ENCODE results near the gene NUDT12. TPM values are rescaled to one million over a fixed set of nuclear protein-coding genes. Genes with fewer than 3 reads are reported as not detected.

NUDT12 gene
- total RNA-seq, 1 donor from 2014 or later, result 9.9 TPM

DNA sequence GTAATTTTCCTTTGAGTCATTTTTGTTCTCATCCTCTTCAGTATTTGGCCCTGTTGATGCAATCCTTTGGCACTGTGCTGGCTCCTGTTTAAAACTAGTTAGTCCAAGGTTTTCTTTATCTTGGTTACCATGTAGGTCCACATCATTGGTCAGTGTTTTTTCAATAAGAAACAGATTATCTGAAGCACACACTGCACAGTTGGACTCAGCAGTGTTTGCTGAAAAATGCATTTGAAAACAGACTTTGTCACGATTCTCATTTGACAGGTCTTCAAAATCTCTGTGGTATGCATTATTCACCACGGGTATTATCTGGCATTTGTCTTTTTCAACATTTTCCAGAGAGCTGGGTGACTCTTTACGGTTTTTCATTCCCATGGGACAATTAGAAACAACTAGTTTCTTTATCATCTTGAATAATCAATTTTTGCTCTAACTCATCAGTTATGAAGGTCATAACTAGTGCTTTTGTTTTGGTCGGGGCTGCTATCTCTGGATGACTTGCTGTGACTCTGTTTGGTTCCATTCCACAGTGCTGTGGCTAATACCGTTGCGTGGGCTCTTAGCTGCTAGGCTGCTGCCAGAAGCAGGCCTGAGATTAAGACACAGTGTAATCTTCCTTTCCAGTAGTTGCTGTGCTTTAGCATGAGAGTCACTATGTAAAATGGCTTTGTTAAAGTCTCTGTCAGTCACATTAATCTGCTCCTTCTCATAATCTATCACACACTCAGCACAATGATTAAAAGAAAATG is 36.2 kb downstream of the NUDT12 start:
- DNase-seq (ENCODE audit: low read depth), result no peak
- no peak overlapping the region for H3K4me3 ChIP-seq (ENCODE audit: low read depth, low read length)
- TF ChIP-seq, protein P1, sequence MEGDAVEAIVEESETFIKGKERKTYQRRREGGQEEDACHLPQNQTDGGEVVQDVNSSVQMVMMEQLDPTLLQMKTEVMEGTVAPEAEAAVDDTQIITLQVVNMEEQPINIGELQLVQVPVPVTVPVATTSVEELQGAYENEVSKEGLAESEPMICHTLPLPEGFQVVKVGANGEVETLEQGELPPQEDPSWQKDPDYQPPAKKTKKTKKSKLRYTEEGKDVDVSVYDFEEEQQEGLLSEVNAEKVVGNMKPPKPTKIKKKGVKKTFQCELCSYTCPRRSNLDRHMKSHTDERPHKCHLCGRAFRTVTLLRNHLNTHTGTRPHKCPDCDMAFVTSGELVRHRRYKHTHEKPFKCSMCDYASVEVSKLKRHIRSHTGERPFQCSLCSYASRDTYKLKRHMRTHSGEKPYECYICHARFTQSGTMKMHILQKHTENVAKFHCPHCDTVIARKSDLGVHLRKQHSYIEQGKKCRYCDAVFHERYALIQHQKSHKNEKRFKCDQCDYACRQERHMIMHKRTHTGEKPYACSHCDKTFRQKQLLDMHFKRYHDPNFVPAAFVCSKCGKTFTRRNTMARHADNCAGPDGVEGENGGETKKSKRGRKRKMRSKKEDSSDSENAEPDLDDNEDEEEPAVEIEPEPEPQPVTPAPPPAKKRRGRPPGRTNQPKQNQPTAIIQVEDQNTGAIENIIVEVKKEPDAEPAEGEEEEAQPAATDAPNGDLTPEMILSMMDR (conservative IDR thresholded peaks at IDR 0.05; ENCODE audit: low read depth, low read length), result no peak

DNA sequence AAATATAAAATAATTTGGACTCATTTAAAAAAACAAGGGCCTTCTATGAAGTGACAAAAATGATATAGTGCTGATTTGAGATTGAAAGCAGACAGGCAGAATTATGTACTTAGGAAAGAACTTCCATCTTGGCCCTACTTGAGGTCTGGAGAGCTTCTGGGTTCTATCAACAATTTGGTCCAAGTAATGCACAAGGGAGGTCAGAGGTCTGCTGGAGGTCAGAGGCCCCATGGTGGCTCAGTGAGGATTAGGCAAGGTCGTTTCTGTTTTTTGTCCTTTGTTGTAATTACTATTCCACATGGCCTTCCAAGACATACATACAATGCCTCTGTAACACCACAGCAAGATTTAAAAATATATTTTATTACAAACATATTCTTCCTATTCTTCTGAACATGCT is 37.2 kb downstream of the NUDT12 start:
- H3K4me3 ChIP-seq (ENCODE audit: low read depth, low read length), result no peak overlapping the region
- DNase-seq (ENCODE audit: low read depth), result no peak
- TF ChIP-seq, protein P1 (conservative IDR thresholded peaks at IDR 0.05; ENCODE audit: low read depth, low read length), result no peak

DNA sequence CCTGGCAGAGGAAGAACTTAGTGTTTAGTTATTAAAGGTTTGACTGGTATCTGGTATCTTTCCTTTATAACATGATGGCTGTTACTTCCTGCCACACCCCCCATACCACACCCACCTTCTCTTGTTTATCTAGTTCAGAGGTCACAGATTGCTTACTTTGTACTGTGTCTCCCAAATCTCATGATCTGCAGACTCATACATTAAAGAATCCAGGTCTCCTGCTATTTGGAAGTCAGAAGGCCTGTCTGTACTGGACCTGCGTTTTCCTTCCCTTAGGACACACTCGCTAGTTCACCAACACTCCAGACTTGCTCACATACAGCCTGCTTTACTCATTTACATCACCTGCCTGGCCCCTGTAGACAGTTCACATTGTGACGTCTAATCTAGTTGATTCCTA is 39.3 kb downstream of the NUDT12 start:
- no peak for DNase-seq (ENCODE audit: low read depth)
- no peak overlapping the region for H3K4me3 ChIP-seq (ENCODE audit: low read depth, low read length)
- TF ChIP-seq, protein P1 (conservative IDR thresholded peaks at IDR 0.05; ENCODE audit: low read depth, low read length), result no peak

DNA sequence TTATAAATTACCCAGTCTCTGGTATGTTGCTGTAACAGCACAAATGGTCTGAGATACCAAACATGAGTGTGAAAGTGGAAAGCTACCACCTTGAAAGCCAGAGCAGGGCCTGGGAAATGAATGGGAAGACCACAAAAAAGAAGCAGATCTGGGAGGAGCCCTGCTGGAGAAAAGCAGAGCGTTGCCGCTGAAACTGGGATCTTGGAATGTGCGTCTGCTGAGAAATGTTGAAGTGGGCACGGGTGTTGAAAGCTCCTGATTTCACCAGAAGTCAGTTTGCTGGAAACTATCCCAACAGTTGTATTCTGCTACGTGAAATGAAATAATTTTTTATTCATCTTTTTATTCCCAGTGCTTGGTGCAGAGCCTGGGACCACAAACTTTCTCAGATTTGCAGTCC is 40.0 kb downstream of the NUDT12 start:
- TF ChIP-seq, protein P1 (conservative IDR thresholded peaks at IDR 0.05; ENCODE audit: low read depth, low read length), result no peak
- DNase-seq (ENCODE audit: low read depth), result no peak
- H3K4me3 ChIP-seq (ENCODE audit: low read depth, low read length), result no peak overlapping the region

DNA sequence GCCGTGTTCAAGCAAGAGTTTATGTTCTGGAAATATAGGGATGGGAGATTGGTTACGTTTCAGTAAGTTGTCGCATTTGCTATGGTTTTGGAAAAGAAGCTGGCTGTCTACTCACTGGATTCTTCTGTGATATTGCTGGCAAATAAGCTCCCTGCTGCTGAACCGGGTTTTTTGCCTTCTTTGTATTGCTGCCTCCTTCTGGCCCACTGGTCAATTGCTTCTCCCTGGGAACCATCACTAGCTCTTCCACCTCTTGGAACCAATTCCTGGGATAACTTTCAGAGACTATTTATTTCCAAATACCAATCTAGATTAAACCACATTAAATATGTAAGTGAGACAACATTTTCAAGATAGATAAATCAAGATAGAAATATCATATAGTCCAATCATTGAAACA is 43.0 kb downstream of the NUDT12 start:
- no peak for DNase-seq (ENCODE audit: low read depth)
- TF ChIP-seq, protein P1 (conservative IDR thresholded peaks at IDR 0.05; ENCODE audit: low read depth, low read length), result peak; percentile 68
- H3K4me3 ChIP-seq (ENCODE audit: low read depth, low read length), result no peak overlapping the region

DNA sequence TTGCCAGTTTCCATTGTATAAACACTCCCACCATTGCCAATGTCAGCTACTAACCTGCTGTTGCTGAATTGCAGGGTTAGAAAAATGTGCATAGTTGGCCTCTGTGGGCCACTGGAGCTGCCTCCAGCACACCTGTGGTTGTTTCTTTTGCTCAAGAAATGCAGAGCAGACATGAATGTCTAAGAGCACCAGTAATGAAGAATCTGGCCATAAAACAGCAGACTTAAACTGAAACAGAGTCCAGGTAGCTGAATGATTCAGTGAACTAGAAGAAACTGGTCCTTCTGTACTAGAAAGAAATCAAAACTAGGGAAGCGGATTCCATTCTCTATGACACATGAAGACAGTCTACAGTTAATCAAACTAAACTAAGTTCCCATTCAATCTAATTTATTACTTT is 48.2 kb downstream of the NUDT12 start:
- H3K4me3 ChIP-seq (ENCODE audit: low read depth, low read length), result no peak overlapping the region
- DNase-seq (ENCODE audit: low read depth), result no peak
- TF ChIP-seq, protein P1 (conservative IDR thresholded peaks at IDR 0.05; ENCODE audit: low read depth, low read length), result no peak

DNA sequence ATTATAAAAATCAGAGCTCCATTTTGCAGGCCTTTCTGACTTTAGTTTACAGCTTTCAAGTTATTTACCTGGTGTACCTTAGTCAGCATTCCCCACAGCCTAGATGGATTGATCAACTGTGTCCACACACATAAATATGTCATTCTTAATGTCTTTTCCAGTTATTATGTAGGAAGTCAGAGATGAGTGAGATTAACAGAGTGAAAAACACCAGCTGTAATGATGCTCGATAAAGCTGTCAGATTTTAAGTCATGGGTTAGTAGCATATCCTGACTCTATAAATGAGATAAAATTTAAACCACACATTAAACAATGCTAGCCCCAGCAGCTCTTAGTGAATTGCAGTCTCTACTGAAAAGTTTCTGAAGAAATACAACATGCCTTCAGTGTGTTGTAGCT is 48.9 kb downstream of the NUDT12 start:
- TF ChIP-seq, protein P1 (conservative IDR thresholded peaks at IDR 0.05; ENCODE audit: low read depth, low read length), result no peak
- H3K4me3 ChIP-seq (ENCODE audit: low read depth, low read length), result no peak overlapping the region
- DNase-seq (ENCODE audit: low read depth), result no peak
